Natural killer cell treated with Interleukin-12 subunit alpha and Interleukin-12 subunit beta and Interleukin-15 and Interleukin-18, amount 100 ng/mL, for 72 hours (primary cell): ENCODE measurements around the gene COA7. TPM values are rescaled to one million over a fixed set of nuclear protein-coding genes. Genes with fewer than 3 reads are reported as not detected.
"Not testable (repeated sequence)": the region's sequence is repeated elsewhere in the genome, so short reads cannot be mapped to it uniquely, and the experiment has no call there.

Source experiments
- ATAC-seq, 2 donors: fragments of 150-1000 bp; cut with Tn5 transposase in 1 of 2; sonication (Bioruptor Pico), chemical (Tn5 transposase) in 1 of 2; 2 replicates each; pipeline ENCODE4 v1.10.0; 2021
- DNase-seq: peaks from one replicate; pipeline ENCODE4 v3.0.0; 2022; ENCODE audit warnings: low spot score
- H3K27ac Mint-ChIP-seq, 2 donors: 1 replicate in 1 of 2; 2 replicates in 1 of 2; pipeline ENCODE4 v1.8.0; 2022; ENCODE audit warnings: mixed read lengths in 2 of 2, mild to moderate bottlenecking in 1 of 2, moderate library complexity in 1 of 2
- H3K27me3 Mint-ChIP-seq, 2 donors: 1 replicate in 1 of 2; 2 replicates in 1 of 2; pipeline ENCODE4 v1.8.0; 2022; ENCODE audit warnings: mixed read lengths in 2 of 2
- H3K36me3 Mint-ChIP-seq: one replicate; pipeline ENCODE4 v1.8.0; 2022; ENCODE audit warnings: mixed read lengths
- H3K4me1 Mint-ChIP-seq, 2 donors: 1 replicate in 1 of 2; 2 replicates in 1 of 2; pipeline ENCODE4 v1.8.0; 2022; ENCODE audit warnings: low read depth in 2 of 2, mixed read lengths in 2 of 2, mild to moderate bottlenecking in 1 of 2
- H3K4me3 Mint-ChIP-seq: one replicate; pipeline ENCODE4 v1.8.0; 2022; ENCODE audit warnings: mixed read lengths
- H3K9me3 Mint-ChIP-seq: 2 replicates; pipeline ENCODE4 v1.8.0; 2022; ENCODE audit warnings: mixed read lengths
- total RNA-seq, 2 donors: library from RNA; stranded (reverse); gene quantifications; one replicate each; pipeline ENCODE4 v1.2.3, GENCODE V29; 2022

The COA7 gene
- total RNA-seq: 10 to 100 TPM; 18.8 to 39.9 TPM

- H3K9me3 Mint-ChIP-seq: no peaks in the 10 kb centered on the region
- ATAC-seq: peak; percentile 67 to 77
- DNase-seq: peak; percentile 76
- H3K36me3 Mint-ChIP-seq: no peaks in the 10 kb centered on the region
- no peaks in the 10 kb centered on the region for H3K27me3 Mint-ChIP-seq
- H3K4me1 Mint-ChIP-seq: peaks cover 15 to 24% of the 10 kb centered on the region in 2 donors
- H3K27ac Mint-ChIP-seq: peak within 1 kb of the TSS; percentile 77 to 87
- H3K4me3 Mint-ChIP-seq: peak within 1 kb of the TSS; percentile 90
Measured at GRCh38 chr1:52697795-52698674, at the start of gene COA7. COA7 (minus strand) TSS chr1:52698347; CDS start chr1:52698326, 21 bp downstream.

- H3K4me1 Mint-ChIP-seq: peaks cover 5 to 7% of the 10 kb centered on the region in 2 donors
- no peaks in the 10 kb centered on the region for H3K36me3 Mint-ChIP-seq
- ATAC-seq (no peak), DNase-seq (no peak)
- no peaks in the 10 kb centered on the region for H3K9me3 Mint-ChIP-seq
- no peaks in the 10 kb centered on the region for H3K27me3 Mint-ChIP-seq
- H3K4me3 Mint-ChIP-seq: no peak overlapping the region
- no peak overlapping the region for H3K27ac Mint-ChIP-seq
Measured at GRCh38 chr1:52747450-52747849, 49.3 kb upstream of the COA7 start.

- DNase-seq: no peak
- H3K4me3 Mint-ChIP-seq: no peak overlapping the region
- H3K36me3 Mint-ChIP-seq: no peaks in the 10 kb centered on the region
- no peaks in the 10 kb centered on the region for H3K27me3 Mint-ChIP-seq
- peaks cover 7 to 10% of the 10 kb centered on the region in 2 donors for H3K4me1 Mint-ChIP-seq
- H3K27ac Mint-ChIP-seq: no peak overlapping the region
- ATAC-seq: no peak
- no peaks in the 10 kb centered on the region for H3K9me3 Mint-ChIP-seq
Measured at GRCh38 chr1:52746189-52746588, 48.0 kb upstream of the COA7 start.

GRCh38 chr1:52741259-52741658 is 43.1 kb upstream of the COA7 start:
- H3K36me3 Mint-ChIP-seq: no peaks in the 10 kb centered on the region
- DNase-seq (no peak), ATAC-seq (no peak)
- H3K27ac Mint-ChIP-seq: no peak overlapping the region
- H3K9me3 Mint-ChIP-seq: no peaks in the 10 kb centered on the region
- H3K4me1 Mint-ChIP-seq: peaks cover 3 to 5% of the 10 kb centered on the region in 2 donors
- H3K27me3 Mint-ChIP-seq: no peaks in the 10 kb centered on the region
- H3K4me3 Mint-ChIP-seq: no peak overlapping the region

GRCh38 chr1:52739699-52740467 is 41.7 kb upstream of the COA7 start:
- H3K4me1 Mint-ChIP-seq: peaks cover 0 to 5% of the 10 kb centered on the region in 2 donors
- H3K9me3 Mint-ChIP-seq: no peaks in the 10 kb centered on the region
- ATAC-seq (no peak), DNase-seq (no peak)
- H3K36me3 Mint-ChIP-seq: no peaks in the 10 kb centered on the region
- no peak overlapping the region for H3K27ac Mint-ChIP-seq
- H3K4me3 Mint-ChIP-seq: no peak overlapping the region
- H3K27me3 Mint-ChIP-seq: no peaks in the 10 kb centered on the region

- H3K9me3 Mint-ChIP-seq: no peaks in the 10 kb centered on the region
- ATAC-seq (no peak), DNase-seq (no peak)
- H3K36me3 Mint-ChIP-seq: no peaks in the 10 kb centered on the region
- no peak overlapping the region for H3K4me3 Mint-ChIP-seq
- H3K27me3 Mint-ChIP-seq: no peaks in the 10 kb centered on the region
- H3K4me1 Mint-ChIP-seq: peaks cover 0 to 5% of the 10 kb centered on the region in 2 donors
- no peak overlapping the region for H3K27ac Mint-ChIP-seq
Measured at GRCh38 chr1:52738893-52739292, 40.7 kb upstream of the COA7 start.

GRCh38 chr1:52738148-52738547 is 40.0 kb upstream of the COA7 start:
- H3K4me1 Mint-ChIP-seq: peaks cover 0 to 5% of the 10 kb centered on the region in 2 donors
- H3K36me3 Mint-ChIP-seq: no peaks in the 10 kb centered on the region
- ATAC-seq (no peak), DNase-seq (no peak)
- no peak overlapping the region for H3K27ac Mint-ChIP-seq
- no peak overlapping the region for H3K4me3 Mint-ChIP-seq
- no peaks in the 10 kb centered on the region for H3K9me3 Mint-ChIP-seq
- no peaks in the 10 kb centered on the region for H3K27me3 Mint-ChIP-seq

- DNase-seq, H3K4me1 Mint-ChIP-seq, ATAC-seq, H3K36me3 Mint-ChIP-seq, H3K9me3 Mint-ChIP-seq, H3K27ac Mint-ChIP-seq, H3K27me3 Mint-ChIP-seq, H3K4me3 Mint-ChIP-seq: not testable (repeated sequence)
Measured at GRCh38 chr1:52735371-52735770, 37.2 kb upstream of the COA7 start.

GRCh38 chr1:52733368-52733767 is 35.2 kb upstream of the COA7 start:
- Mint-ChIP-seq H3K36me3 (no peaks in the 10 kb centered on the region), H3K27ac (no peak overlapping the region), H3K4me3 (no peak overlapping the region), H3K27me3 (no peaks in the 10 kb centered on the region), H3K4me1 (peaks cover 3 to 5% of the 10 kb centered on the region in 2 donors), H3K9me3 (no peaks in the 10 kb centered on the region)
- ATAC-seq: no peak
- DNase-seq: no peak

GRCh38 chr1:52727956-52728656 is 30.0 kb upstream of the COA7 start:
- H3K4me1 Mint-ChIP-seq: peaks cover 25 to 30% of the 10 kb centered on the region in 2 donors
- no peaks in the 10 kb centered on the region for H3K9me3 Mint-ChIP-seq
- no peak overlapping the region for H3K27ac Mint-ChIP-seq
- peak overlapping the region; percentile 93 for H3K4me3 Mint-ChIP-seq
- no peak for DNase-seq
- H3K27me3 Mint-ChIP-seq: peaks cover 4 to 5% of the 10 kb centered on the region in 2 donors
- H3K36me3 Mint-ChIP-seq: no peaks in the 10 kb centered on the region
- no peak for ATAC-seq

- Mint-ChIP-seq H3K27ac (peak overlapping the region; percentile 50 to 85), H3K27me3 (peaks cover 4 to 5% of the 10 kb centered on the region in 2 donors), H3K36me3 (no peaks in the 10 kb centered on the region), H3K4me1 (peaks cover 25 to 30% of the 10 kb centered on the region in 2 donors), H3K4me3 (peak overlapping the region; percentile 93), H3K9me3 (no peaks in the 10 kb centered on the region)
- DNase-seq (no peak), ATAC-seq (no peak)
Measured at GRCh38 chr1:52727114-52727586, 29.0 kb upstream of the COA7 start.

GRCh38 chr1:52726265-52727113 is 28.3 kb upstream of the COA7 start, which contains the start of gene ZYG11B:
ZYG11B (plus strand) TSS chr1:52726453; CDS start chr1:52726654, 201 bp downstream.
- ATAC-seq: peak; percentile 98 to 99
- peak; percentile 93 for DNase-seq
- no peaks in the 10 kb centered on the region for H3K36me3 Mint-ChIP-seq
- no peaks in the 10 kb centered on the region for H3K9me3 Mint-ChIP-seq
- peaks cover 4 to 5% of the 10 kb centered on the region in 2 donors for H3K27me3 Mint-ChIP-seq
- peak within 1 kb of the TSS; percentile 93 for H3K4me3 Mint-ChIP-seq
- peaks cover 25 to 30% of the 10 kb centered on the region in 2 donors for H3K4me1 Mint-ChIP-seq
- H3K27ac Mint-ChIP-seq: peak within 1 kb of the TSS; percentile 50 to 85

- ATAC-seq: no peak
- Mint-ChIP-seq H3K4me1 (peaks cover 25 to 30% of the 10 kb centered on the region in 2 donors), H3K36me3 (no peaks in the 10 kb centered on the region), H3K4me3 (peak overlapping the region; percentile 93), H3K9me3 (no peaks in the 10 kb centered on the region), H3K27ac (peak overlapping the region; percentile 50 to 73), H3K27me3 (peaks cover 4 to 5% of the 10 kb centered on the region in 2 donors)
- DNase-seq: no peak
Measured at GRCh38 chr1:52725903-52726264, 27.7 kb upstream of the COA7 start.
